Omental fat pad (tissue), 4 donors: ENCODE results near the gene KRTAP3-3. TPM values are rescaled to one million over a fixed set of nuclear protein-coding genes. Genes with fewer than 3 reads are reported as not detected.

ENCODE experiments used
- ATAC-seq: fragments of 150-250 bp; one replicate; pipeline ENCODE4 v1.9.1; 2016; ENCODE audit warnings: mild to moderate bottlenecking, moderate library complexity; ENCODE audit not compliant: low FRiP score
- DNase-seq: peaks from one replicate; pipeline ENCODE4 v3.0.0-alpha.2; 2019; ENCODE audit warnings: low spot score
- total RNA-seq, 4 donors: library from RNA; depleted of rRNA; stranded (reverse); fragments of >200 nt; gene quantifications; one replicate each; pipeline ENCODE4 v1.1.0, GENCODE V29; 2016
- TF ChIP-seq, protein P1 (sequence below), 3 donors: fragments of 450-650 bp; IDR thresholded peaks; one replicate each; pipeline ENCODE4 v1.5.1; 2016 to 2017; ENCODE audit warnings: antibody characterized with exemption in 3 of 3, mild to moderate bottlenecking in 3 of 3, moderate library complexity in 2 of 3

KRTAP3-3 gene
- total RNA-seq, 4 donors from 2014 or later, result not detected

DNA sequence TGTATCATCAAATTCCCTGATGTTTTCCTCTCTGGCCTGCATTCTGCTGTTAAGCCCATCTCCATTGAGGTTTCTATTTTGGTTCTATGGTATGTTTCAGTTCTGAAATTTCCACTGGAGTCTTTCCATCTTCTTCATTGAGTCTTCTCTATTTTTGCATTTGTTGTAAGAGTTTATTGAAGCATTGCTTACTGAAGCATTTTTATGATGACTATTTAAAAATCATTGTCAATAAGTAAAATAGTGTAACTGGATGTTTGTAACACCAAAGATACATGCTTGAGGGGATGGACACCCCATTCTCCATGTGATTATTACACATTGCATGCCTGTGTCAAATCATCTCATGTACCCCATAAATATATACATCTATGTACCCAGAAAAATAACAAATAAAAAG lies 18.4 kb downstream of the KRTAP3-3 start:
- ATAC-seq (no peak), DNase-seq (no peak)
- TF ChIP-seq, protein P1, sequence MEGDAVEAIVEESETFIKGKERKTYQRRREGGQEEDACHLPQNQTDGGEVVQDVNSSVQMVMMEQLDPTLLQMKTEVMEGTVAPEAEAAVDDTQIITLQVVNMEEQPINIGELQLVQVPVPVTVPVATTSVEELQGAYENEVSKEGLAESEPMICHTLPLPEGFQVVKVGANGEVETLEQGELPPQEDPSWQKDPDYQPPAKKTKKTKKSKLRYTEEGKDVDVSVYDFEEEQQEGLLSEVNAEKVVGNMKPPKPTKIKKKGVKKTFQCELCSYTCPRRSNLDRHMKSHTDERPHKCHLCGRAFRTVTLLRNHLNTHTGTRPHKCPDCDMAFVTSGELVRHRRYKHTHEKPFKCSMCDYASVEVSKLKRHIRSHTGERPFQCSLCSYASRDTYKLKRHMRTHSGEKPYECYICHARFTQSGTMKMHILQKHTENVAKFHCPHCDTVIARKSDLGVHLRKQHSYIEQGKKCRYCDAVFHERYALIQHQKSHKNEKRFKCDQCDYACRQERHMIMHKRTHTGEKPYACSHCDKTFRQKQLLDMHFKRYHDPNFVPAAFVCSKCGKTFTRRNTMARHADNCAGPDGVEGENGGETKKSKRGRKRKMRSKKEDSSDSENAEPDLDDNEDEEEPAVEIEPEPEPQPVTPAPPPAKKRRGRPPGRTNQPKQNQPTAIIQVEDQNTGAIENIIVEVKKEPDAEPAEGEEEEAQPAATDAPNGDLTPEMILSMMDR (IDR thresholded peaks at IDR 0.05), result no peak

DNA sequence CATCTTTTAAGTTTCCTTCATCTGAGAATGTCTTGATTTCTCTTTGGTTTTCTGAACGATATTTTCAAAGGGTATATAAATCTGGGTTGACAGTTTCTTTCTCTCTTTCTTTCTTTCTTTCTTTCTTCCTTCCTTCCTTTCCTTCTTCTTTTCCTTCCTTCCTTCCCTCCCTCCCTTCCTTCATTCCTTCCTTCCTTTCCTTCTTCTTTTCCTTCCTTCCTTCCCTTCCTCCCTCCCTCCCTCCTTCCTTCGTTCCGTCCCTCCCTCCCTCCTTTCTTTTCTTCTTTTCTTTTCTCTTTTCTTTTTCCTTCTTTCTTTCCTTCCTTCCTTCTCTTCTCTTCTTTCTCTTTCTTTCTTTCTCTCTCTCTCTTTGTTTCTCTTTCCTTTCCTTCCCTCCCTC lies 19.6 kb downstream of the KRTAP3-3 start:
- no peak for ATAC-seq
- no peak for DNase-seq
- TF ChIP-seq, protein P1 (IDR thresholded peaks at IDR 0.05), result no peak

DNA sequence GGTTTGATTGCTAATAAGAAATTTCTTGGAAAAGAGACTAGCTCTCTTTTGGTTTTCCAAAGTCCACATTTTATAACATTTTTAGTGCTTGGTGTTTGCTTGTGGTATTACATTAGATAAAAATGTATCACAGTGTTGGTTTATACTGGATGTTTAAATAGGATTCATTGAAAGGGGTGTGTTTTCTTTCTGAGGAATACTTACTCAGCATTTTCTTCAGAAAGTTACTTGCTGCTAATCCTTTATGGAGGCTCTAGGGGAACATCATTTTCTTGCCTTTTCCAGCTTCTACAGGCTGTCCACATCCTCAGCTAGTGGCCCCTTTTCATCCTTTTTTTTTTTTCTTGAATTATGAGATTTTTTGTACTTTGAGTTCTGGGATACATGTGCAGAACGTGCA lies 26.4 kb downstream of the KRTAP3-3 start:
- no peak for ATAC-seq
- TF ChIP-seq, protein P1 (IDR thresholded peaks at IDR 0.05), result no peak
- no peak for DNase-seq

DNA sequence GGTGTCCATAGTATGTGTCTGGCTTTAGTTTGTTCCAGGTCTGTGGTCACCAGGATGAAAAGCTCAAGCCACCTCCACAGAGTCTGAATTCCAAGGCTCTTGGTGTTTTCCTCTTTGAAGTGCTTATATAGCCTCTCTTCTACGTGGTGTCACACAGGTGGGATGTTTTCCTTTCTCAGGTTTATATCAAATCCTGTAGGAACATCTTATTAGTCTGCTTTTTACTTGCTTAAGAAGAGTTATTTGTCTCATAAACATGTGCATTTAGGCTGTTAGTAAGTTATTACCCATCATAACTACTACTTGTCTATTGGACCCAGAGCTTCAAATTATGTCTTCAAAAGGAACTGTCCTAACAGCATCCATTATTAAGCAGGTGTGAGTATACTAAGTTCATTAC lies 27.1 kb downstream of the KRTAP3-3 start, which contains the start of gene KRT39:
TSS of gene KRT39 (minus strand) at position 101 of the 400 bp plus-strand sequence. CDS start at position 9, 92 bp downstream.
- TF ChIP-seq, protein P1 (IDR thresholded peaks at IDR 0.05), result no peak
- no peak for DNase-seq
- ATAC-seq, result no peak

DNA sequence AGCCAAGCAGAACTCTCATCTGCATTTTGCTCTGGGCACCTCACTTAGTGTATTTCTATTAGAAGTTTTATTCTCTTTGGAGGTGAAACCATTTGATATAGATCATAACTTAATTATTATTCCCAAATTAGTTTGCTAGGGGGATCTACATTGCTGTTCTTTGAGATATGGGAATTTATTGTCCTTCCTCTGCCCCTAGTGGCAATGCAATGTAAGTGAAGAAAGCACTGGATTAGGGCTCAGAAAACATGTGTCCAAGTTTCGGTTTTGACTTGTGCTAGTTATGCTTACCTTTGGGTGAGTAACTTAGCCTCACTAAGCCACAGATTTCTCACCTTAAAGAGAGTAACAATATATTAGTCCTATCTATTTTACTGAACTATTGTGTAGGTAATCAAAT lies 30.1 kb downstream of the KRTAP3-3 start:
- TF ChIP-seq, protein P1 (IDR thresholded peaks at IDR 0.05), result peak in 1 of 3 donors; percentile 21
- no peak for ATAC-seq
- no peak for DNase-seq

DNA sequence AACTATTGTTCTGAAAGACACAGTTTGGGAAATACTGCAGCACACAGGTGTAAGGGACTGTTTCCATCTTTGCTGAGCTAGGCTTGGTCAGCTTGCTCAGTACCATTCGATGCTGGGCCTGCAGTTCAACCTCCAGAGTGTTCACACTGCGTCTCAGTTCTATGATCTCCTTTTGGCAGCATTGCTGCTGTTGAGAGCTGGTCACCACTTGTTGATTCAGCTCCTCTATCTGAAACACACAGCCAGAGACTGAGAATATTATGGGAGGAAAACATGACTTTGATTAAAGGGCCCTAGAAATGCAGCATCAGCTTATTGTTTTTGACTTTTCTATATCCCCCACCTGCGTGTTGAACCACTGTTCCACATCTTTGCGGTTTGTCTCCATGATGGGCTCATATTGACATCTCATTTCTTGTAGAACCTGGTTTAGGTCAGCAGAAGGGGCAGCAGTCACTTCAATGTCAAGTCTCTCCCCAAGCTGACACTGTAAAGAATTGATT lies 31.9 kb downstream of the KRTAP3-3 start:
- no peak for ATAC-seq
- no peak for DNase-seq
- TF ChIP-seq, protein P1 (IDR thresholded peaks at IDR 0.05), result no peak

DNA sequence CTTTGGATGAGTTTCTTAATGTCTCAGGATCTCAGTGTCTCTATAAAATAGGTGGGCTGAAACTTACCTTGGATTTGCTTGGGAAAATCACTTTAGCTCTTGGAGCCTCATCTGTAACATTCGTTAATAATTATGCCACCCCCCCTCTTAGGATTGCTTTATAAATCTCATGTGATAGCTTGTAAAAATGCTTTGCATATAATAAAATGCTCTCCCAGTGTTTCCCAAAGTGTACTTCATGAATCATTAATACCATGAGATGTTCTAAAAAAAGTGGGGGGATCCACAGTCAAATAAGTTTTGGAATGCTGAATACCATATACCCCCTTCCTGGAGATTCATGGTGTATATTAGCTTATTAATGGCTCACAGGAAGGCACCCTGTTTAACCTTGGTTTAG lies 32.4 kb downstream of the KRTAP3-3 start:
- TF ChIP-seq, protein P1 (IDR thresholded peaks at IDR 0.05), result no peak
- ATAC-seq, result no peak
- DNase-seq, result no peak
